HG03571 (cell line): ENCODE data around the gene MTNR1B.

ENCODE experiments used
- ATAC-seq: cut with Tn5 transposase; IDR thresholded peaks from one replicate; pipeline ENCODE4 v1.9.1; 2021; ENCODE audit not compliant: unreplicated experiment

Gene MTNR1B

DNA sequence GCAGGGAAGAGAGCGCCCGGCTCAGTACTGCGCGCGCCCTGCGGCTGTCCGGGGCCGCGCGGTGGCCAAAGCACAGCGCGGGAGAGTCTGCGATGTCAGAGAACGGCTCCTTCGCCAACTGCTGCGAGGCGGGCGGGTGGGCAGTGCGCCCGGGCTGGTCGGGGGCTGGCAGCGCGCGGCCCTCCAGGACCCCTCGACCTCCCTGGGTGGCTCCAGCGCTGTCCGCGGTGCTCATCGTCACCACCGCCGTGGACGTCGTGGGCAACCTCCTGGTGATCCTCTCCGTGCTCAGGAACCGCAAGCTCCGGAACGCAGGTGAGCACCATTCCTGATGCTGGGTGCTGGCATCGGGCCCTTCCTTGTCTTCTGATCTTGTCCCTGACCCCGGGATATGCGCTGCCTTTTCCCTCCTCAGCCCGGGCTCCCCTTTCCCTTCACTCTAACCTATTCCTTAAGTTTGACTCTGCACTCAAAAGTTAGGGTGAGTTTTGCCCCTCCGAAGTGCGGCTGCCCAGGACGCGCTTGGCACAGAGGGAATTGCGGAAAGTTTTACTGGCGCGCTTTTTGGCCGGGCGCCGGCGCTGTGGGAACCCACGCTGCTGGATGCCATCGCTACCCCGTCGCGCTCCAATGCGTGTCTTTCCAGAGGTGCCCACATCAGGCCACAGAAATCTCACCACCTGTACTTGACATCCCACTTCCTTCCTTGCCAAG is at the start of gene MTNR1B:
TSS of gene MTNR1B (plus strand) at position 18 of the 714 bp plus-strand sequence. CDS start at position 93, 75 bp downstream.
- ATAC-seq = no peak

DNA sequence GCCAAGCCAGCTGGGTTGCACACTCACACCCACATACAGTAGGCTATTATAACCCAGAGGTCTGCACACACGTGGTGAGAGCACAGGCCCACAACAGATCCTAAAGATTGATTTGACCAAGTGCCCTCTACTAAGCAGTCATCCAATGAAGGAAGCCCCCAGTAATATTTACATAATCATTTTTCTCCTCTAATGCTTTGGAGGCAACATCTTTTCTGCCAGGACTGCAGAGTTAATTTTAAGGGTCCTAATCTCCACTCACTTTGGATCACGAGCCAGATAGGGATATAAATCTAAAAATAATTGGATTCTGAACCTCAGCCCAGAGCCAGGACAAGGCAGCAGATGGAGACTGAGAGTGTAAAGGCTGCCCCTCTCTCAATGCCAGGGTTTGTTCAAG is 49.1 kb upstream of the MTNR1B start:
- ATAC-seq = no peak

DNA sequence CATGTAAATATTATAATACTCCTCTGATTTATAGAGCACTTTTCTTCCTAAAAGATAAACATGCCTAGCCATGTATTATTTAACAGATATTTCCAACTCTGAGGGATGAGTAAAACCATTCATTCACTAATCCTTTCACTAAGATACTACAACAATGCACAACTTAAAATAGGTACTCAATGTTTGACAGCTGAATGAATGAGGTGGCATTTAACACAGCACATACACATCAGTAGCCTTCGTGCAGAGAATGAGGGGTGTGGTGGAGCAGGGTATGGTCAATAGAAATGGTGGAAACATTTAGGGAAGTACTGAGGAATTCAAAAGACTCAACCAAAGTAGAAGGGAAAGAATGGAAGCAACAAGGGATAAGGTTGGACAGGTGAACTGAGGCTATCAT is 46.7 kb upstream of the MTNR1B start:
- no peak for ATAC-seq

DNA sequence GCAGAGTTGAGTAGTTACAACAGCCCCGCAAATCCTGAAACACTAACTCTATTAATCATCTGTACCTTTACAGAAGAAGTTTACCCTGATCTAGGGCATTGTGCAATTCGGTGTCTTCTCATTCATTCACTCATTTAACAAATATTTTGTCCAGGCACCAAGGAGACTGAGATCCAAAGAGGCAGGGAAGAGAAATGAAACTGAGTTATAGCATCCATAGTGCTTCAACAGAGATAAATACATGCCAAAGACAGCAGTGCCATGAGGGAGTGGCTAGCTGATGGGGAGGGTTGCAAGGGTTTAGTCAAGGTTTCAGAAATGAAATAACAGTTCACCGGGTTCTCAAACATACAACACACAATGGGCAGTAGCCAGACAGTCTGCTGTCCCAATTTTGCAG is 40.2 kb upstream of the MTNR1B start:
- no peak for ATAC-seq

DNA sequence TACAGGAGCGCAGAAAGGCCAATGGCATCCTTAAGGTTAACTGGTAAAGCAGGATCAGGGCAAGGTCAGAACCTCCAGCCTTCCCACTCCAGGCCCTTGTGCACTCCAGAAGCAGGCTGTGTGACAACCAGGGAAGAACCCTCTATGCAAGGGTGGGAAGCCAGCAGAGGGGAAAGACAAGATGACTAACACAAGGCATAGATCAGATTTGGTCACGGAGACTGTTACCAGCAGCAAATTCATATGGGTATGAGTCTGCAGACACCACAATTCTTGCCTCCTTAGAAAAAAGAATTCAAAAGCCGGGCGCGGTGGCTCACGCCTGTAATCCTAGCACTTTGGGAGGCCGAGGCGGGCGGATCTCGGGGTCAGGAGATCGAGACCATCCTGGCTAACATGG is 39.8 kb upstream of the MTNR1B start:
- no peak for ATAC-seq

DNA sequence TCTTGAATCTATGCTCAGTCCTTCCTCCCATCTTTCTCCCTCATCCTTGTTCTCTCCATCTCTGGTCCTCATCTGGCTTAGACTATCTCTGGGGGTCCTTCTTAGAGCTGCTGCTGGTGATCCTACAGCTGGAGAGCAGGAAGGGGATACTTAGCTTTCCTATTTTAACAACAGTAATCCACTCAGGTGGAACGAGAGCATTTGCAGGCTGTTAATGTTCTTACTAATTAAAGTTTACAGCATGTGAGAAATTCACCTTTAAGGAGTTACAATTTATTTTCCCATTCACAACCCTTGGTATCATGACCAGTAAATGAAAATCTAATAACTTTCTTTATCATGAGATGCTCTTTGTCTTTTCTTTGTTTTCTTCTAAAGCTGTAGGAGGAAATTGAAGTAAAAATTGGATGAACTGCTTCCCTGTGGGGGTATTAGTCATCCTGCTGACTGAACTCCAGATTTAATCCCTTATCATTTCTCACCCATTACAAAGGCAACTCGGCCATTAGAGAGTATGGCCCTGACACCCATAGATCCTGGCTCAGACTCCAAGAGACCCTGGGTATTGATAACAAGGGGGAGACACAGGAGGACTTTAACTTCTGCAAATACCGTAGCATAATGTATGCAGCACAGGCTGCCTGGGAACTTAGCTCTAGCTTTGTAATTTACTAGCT is 37.6 kb upstream of the MTNR1B start:
- ATAC-seq = no peak

DNA sequence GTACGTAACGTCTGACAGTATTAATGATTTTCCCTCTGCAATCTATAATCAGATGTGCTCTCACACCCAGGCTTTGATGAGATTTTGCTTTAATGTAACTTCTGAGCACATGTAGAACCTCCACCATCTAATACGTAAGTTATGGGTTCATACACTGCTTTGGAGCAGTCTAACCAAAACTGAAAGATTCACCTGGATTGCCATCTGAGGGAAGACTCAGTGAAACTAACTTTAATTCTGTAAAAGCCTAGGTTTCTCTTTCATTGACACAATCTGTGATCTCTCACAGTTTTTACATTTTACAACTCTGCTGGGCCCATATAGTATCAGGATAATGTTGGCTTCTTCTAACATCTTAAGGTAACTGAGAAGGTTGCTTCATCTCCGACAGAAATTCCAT is 30.1 kb upstream of the MTNR1B start:
- ATAC-seq = no peak

DNA sequence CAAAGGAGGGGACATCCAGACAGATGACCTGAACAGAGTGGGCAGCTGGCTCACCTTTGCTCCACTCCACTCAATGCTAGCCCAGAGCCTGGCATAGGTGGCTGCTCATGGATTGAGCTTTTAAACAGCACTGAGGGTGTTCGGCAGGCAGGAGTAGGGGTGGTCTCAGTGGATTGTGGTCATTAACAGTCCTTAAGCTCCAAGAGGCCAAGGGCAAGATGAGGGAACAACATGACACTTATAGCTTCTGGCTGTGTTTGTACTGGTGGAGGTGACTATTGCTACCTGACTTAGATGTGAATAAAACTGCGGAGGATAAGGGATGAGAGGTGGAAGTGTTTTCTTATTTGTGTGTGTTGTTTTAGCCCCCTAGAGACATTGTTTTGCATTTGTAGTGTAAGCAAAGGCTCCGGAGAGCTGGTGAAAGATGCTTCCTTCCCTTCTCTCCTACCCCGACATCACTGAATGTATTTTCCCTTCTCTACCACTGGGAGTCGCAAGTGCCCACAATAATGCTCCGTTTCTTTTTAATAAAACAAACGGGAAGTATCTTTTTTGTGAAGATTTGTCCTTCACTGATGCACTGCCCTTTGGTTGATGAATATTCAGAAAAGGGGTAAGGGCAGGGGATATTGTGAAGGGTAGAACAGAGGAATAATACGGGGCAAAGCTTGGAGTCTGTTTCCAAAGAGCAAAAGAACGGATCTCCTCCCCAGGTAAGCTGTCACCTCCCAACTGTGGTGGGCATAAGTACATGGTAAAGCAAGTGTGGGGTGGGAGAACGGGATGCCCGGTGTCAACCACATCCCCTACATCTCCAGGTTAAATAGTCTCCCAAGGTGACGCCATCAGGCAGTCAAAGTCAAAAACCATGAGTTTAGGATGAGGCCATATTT is 27.5 kb upstream of the MTNR1B start:
- no peak for ATAC-seq

DNA sequence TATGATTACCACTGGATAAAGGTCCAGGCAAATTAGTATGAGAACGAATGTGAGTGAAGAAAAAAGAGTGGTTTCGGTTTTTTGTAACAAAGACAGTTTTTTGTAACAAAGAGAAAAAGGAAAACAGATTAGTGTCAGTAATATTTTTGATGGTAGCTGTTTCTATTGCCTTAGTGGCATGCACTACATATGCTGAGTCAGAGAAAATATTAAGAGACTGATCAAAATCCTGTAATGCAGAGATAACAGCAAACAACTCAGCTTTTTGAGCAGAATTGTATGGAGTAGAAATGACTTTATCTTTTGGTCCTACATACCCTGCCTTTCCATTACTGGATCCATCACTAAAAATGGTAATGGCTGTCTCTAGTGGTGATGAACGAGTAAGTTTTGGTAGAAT is 22.7 kb upstream of the MTNR1B start:
- ATAC-seq = no peak

DNA sequence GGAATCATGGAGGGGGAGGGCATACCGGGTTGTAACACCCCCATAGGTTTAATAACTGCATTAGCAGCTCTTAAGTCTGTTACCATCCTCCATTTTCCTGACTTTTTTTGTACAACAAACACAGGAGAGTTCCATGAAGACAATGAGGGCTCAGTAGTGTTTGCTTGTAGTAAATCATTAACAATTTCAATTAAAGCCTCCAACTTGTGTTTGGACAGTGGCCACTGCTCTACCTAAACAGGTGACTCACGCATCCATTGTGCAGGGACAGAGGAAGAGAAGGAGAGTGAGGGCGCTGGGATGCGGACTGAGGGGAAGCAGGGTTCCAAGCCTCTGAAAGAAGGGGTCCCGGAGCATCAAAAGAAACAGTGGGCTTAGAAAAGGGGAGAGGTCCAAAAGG is 21.3 kb upstream of the MTNR1B start:
- no peak for ATAC-seq

DNA sequence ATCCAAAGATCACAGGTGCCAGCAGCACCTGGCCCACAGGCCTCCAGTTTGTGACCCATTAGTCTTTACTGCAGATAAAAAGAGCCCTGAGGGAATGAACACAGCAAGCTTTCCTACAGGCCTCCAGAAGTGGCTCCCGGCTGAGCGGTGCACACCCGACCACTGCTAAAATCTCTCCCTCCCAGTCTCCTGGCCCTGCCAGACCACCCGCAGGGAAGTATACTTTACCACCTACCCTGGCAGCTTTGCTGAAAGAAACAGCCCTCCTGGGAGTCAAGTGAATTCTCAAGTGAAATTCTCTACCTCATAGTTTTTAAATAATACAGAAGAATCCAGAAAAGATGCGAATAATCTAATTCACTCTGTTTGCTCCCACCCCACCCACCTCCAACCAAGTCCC is 15.4 kb upstream of the MTNR1B start:
- no peak for ATAC-seq

DNA sequence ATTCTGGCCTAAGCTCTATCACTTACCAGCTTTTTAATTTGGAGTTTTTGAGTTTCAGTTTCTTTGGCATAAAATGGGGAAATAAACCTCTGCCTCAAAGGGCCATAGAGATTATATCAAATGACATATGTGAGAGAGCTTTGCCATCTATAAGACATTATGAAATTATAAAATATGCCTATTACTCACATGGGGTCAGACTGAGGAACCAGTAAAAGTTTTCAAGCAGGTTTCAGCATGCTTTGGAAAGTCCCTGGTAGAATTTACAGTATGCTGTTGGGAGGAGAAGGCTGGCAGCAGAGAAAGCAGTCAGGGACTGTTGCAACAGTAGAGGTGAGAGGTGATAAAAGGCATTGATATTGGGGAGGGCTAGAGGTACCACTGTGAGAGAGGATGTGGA is 13.6 kb upstream of the MTNR1B start:
- ATAC-seq = no peak

DNA sequence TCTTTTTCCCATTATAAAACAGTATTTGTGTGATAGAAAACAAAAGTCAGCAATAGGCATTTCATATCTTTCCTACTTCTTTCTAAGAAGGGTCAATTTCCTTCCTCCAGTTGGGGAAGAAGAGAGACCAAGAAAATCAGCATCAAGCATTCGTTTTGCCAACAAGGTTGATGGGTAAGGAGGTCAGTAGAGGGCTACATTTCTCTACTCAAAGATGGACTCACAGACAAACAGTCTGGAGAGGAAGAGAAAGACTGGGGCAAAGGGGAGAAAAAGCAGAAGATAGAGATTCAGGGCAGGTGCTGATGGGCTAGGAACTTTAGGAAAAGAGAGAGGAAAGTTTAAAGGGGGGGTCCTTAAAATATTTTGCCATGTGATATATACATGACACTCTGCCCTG is 8.6 kb upstream of the MTNR1B start:
- ATAC-seq = no peak

DNA sequence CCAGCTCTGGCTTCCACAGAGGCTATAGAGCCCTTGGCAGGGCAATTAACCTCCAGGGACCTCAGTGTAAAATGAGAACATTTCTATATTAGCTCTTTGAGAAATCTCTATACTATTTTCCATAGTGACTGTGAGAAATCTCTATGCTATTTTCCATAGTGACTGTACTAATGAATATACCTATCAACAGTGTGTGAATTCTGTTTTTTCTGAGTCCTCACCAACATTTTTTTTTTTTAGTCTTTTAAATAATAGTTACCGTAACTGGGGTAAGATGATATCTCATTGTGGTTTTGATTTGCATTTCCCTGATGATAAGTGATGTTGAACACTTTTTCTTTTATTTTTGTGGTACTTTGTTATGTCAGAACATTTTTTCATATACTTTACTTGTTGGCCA is 7.0 kb upstream of the MTNR1B start:
- no peak for ATAC-seq

DNA sequence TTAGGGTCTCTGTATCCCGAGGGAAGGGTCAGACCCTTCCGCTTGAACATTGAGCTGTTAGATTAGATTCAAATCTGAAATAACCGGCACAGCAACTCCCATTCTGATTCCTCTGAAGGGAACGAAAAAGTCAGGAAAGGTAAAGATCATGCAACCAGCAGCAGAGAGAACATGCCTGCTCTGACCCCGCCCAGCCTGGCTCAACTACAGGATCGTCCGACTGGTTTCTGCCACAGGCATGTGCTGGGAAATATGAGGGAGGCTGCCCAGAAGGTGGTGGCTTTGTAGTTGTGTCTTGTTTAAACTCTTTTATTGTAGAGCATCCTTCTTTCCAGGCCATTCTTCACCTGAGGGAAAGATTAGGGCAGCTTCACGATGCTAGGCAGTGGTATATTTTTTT is 5.0 kb upstream of the MTNR1B start:
- no peak for ATAC-seq

DNA sequence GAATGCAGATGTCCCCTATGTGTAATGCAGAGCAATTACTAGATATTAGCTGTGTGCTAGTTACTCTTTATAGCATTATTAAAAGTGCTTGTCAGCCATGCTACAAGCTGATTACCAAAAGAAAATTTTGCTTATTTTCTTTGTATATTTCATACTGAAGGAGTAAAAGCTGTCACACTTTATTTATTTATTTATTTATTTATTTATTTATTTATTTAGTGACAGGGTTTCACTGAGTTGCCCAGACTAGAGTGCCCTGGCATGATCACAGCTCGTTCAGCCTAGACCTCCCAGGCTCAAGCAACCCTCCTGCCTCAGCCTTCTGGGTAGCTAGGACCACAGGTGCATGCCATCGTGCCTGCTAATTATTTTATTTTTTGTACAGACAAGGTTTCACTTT is 4.3 kb upstream of the MTNR1B start:
- no peak for ATAC-seq

DNA sequence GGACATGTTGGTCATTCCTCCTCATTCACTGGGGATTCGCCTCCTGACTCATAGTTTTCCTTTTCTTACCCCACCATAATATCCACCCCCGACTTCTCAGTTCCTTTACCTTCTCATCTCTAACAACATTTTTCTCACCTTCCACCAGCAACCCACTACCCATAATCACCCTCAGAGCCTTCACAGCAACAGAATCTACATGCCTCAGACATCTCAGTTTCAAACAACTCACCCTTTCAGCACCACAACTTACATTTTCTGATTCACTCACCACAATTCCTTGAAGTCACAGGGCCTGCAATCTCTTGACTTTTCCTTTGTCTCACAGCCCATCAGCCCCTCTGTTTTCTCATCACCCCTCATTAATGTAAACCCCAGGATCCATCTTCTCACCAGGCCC is 2.3 kb upstream of the MTNR1B start:
- no peak for ATAC-seq

DNA sequence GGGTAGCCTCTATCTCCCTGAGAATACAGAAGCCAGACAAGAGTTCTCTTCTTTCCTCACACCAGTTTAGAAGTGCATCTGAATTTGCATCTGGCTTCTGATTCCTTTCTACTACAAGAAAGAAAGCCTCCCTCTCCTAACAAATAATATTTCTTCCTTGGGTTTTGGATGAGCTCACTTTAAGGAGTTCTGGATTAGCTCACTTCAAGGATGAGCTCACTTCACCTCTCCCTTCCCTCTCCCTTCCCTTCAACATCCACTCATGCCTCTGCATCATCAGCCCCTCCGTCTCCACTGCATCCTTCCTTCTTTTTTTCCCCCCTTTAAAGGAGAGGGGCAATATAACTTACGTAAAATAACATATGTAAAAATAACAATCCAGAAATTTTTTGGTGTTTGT is 1.6 kb upstream of the MTNR1B start:
- ATAC-seq = no peak

DNA sequence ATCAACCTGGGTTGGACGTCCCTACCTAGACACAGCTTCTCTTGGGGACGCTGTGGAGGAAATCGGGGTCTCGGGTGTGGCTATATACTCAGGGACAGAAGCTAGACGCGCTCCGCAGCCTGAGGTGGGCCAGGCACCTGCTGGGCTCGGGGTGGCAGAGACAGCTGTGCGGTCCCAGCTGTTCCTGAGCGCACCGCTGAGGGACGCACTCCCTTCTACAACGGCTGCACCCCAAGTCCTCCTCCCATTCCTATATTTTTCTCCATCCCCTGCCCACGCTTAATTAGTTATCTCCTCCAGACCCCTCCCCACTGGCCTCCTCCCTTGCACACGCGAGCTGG is 188 bp upstream of the MTNR1B start:
- no peak for ATAC-seq

DNA sequence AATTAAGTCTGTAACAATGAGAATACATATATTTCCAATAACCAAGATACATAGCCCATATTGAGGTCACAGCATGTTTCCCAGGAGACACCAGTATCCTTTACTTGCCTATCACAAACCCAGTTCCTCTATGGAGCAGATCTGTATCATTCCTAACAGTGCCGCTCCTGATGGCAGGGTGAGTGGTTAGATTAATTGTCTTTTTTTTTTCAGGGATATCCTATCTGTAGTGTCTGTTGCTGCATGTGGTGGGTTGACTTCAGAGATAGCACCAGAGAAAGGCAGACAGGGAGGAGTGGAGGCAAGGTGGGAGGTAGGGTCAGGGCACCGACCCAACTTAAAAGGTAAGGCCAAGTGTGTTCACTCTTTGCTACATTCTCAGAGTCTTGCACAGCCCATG is 2.8 kb downstream of the MTNR1B start:
- ATAC-seq = no peak

DNA sequence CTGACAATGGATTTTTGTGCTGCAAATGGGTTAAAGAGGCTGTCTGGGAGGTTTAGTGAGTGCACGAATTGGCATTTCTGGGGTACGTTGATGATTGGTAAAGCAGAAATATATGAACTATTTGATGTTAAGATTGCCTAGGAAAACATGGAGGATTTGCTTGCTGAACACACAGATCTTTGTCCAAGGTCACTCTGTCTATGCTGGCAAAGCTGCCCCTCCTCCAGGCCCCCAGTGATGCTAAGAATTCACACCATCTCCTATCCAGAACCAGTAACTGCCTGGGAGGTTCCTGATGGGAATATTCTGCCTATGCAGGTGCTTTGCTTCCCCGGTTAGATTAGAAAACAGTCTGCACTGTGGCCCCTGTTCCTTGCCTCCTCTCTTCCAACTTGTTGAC is 5.8 kb downstream of the MTNR1B start:
- ATAC-seq = no peak

DNA sequence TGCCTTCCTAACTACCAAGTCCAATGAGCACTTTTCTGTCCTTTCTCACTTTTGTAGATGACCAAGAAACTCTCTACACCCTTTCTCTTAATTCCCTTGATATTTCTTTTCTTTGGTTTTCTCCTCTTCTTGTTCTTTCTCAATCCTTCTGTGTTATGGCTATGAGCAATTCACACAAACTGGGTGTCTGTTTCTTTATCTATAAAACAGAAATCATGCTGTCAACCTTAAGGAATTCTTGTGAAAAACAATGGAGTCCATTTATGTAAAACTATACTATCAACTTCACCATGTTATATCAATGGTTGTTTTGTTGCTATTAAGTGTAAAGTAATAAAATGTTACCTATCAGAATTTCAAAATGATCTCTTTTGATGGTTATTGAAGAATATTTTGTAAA is 7.2 kb downstream of the MTNR1B start:
- no peak for ATAC-seq
